ENCODE measurements around the gene ARSK.

Gene ARSK

GRCh38 chr5:95533106-95533505 lies 21.8 kb upstream of the ARSK start:
- no peak for TF ChIP-seq CTCF (IDR thresholded peaks at IDR 0.05; ENCODE audit: extremely low read depth, insufficient read depth, missing control alignments)
- in situ Hi-C loops (cut with MboI; ENCODE audit: low pct_unique_long_range_greater_than_20kb, low sequenced_read_pairs, unreplicated experiment): no loop called here
- no peak for DNase-seq (ENCODE audit: low spot score)

- in situ Hi-C loops (cut with MboI; ENCODE audit: low pct_unique_long_range_greater_than_20kb, low sequenced_read_pairs, unreplicated experiment): no loop called here
- DNase-seq (ENCODE audit: low spot score): no peak
- TF ChIP-seq CTCF (IDR thresholded peaks at IDR 0.05; ENCODE audit: extremely low read depth, insufficient read depth, missing control alignments): no peak
Measured at GRCh38 chr5:95533761-95534160, 21.1 kb upstream of the ARSK start.

- no peak for TF ChIP-seq CTCF (IDR thresholded peaks at IDR 0.05; ENCODE audit: extremely low read depth, insufficient read depth, missing control alignments)
- no peak for DNase-seq (ENCODE audit: low spot score)
- in situ Hi-C loops (cut with MboI; ENCODE audit: low pct_unique_long_range_greater_than_20kb, low sequenced_read_pairs, unreplicated experiment): no loop called here
Measured at GRCh38 chr5:95537501-95537900, 17.4 kb upstream of the ARSK start.

- TF ChIP-seq CTCF (IDR thresholded peaks at IDR 0.05; ENCODE audit: extremely low read depth, insufficient read depth, missing control alignments): no peak
- in situ Hi-C loops (cut with MboI; ENCODE audit: low pct_unique_long_range_greater_than_20kb, low sequenced_read_pairs, unreplicated experiment): no loop called here
- no peak for DNase-seq (ENCODE audit: low spot score)
Measured at GRCh38 chr5:95543017-95543705, 11.7 kb upstream of the ARSK start.

- in situ Hi-C loops (cut with MboI; ENCODE audit: low pct_unique_long_range_greater_than_20kb, low sequenced_read_pairs, unreplicated experiment): no loop called here
- TF ChIP-seq CTCF (IDR thresholded peaks at IDR 0.05; ENCODE audit: extremely low read depth, insufficient read depth, missing control alignments): no peak
- no peak for DNase-seq (ENCODE audit: low spot score)
Measured at GRCh38 chr5:95549030-95549429, 5.9 kb upstream of the ARSK start.

GRCh38 chr5:95554331-95554646 lies 612 bp upstream of the ARSK start:
- DNase-seq (ENCODE audit: low spot score): no peak
- no peak for TF ChIP-seq CTCF (IDR thresholded peaks at IDR 0.05; ENCODE audit: extremely low read depth, insufficient read depth, missing control alignments)
- in situ Hi-C loops (cut with MboI; ENCODE audit: low pct_unique_long_range_greater_than_20kb, low sequenced_read_pairs, unreplicated experiment): no loop called here

GRCh38 chr5:95555553-95555952 lies 652 bp downstream of the ARSK start:
- TF ChIP-seq CTCF (IDR thresholded peaks at IDR 0.05; ENCODE audit: extremely low read depth, insufficient read depth, missing control alignments): no peak
- in situ Hi-C loops (cut with MboI; ENCODE audit: low pct_unique_long_range_greater_than_20kb, low sequenced_read_pairs, unreplicated experiment): no loop called here
- DNase-seq (ENCODE audit: low spot score): no peak
